ENCODE results near the gene SMIM5. TPM values are rescaled to one million over a fixed set of nuclear protein-coding genes. Genes with fewer than 3 reads are reported as not detected.

The SMIM5 gene
- total RNA-seq, 1 donor from 2014 or later = 0.14 TPM

- H3K27me3 Mint-ChIP-seq = no peaks in the 10 kb centered on the region
- no peaks in the 10 kb centered on the region for H3K4me1 Mint-ChIP-seq
- H3K4me3 Mint-ChIP-seq = no peak overlapping the region
- no peak for DNase-seq
- intact Hi-C loops (cut with micrococcal nuclease) = no loop called here
- no peaks in the 10 kb centered on the region for H3K36me3 Mint-ChIP-seq (ENCODE audit: low read depth)
- H3K27ac Mint-ChIP-seq = no peak overlapping the region
- H3K9me3 Mint-ChIP-seq = no peaks in the 10 kb centered on the region
These were observed 38.5 kb upstream of the SMIM5 start for GRCh38 chr17:75594499-75595283.

GRCh38 chr17:75595284-75595919 is 37.8 kb upstream of the SMIM5 start:
- H3K4me1 Mint-ChIP-seq = no peaks in the 10 kb centered on the region
- no peak overlapping the region for H3K27ac Mint-ChIP-seq
- DNase-seq = no peak
- H3K9me3 Mint-ChIP-seq = no peaks in the 10 kb centered on the region
- H3K4me3 Mint-ChIP-seq = no peak overlapping the region
- no peaks in the 10 kb centered on the region for H3K36me3 Mint-ChIP-seq (ENCODE audit: low read depth)
- intact Hi-C loops (cut with micrococcal nuclease) = no loop called here
- no peaks in the 10 kb centered on the region for H3K27me3 Mint-ChIP-seq

GRCh38 chr17:75595920-75596313 is 37.3 kb upstream of the SMIM5 start:
- no peak overlapping the region for H3K27ac Mint-ChIP-seq
- intact Hi-C loops (cut with micrococcal nuclease) = no loop called here
- H3K4me3 Mint-ChIP-seq = no peak overlapping the region
- no peaks in the 10 kb centered on the region for H3K36me3 Mint-ChIP-seq (ENCODE audit: low read depth)
- no peaks in the 10 kb centered on the region for H3K27me3 Mint-ChIP-seq
- no peaks in the 10 kb centered on the region for H3K9me3 Mint-ChIP-seq
- H3K4me1 Mint-ChIP-seq = no peaks in the 10 kb centered on the region
- DNase-seq = no peak

GRCh38 chr17:75596320-75597087 is 36.7 kb upstream of the SMIM5 start:
- Mint-ChIP-seq H3K27me3 (no peaks in the 10 kb centered on the region), H3K27ac (no peak overlapping the region), H3K36me3 (ENCODE audit: low read depth) (no peaks in the 10 kb centered on the region), H3K9me3 (no peaks in the 10 kb centered on the region), H3K4me3 (no peak overlapping the region), H3K4me1 (no peaks in the 10 kb centered on the region)
- DNase-seq = no peak
- intact Hi-C loops (cut with micrococcal nuclease) = no loop called here

GRCh38 chr17:75601057-75601987 is 31.9 kb upstream of the SMIM5 start:
- Mint-ChIP-seq H3K36me3 (ENCODE audit: low read depth) (no peaks in the 10 kb centered on the region), H3K27ac (no peak overlapping the region), H3K27me3 (no peaks in the 10 kb centered on the region), H3K4me1 (no peaks in the 10 kb centered on the region), H3K9me3 (no peaks in the 10 kb centered on the region), H3K4me3 (no peak overlapping the region)
- peak; percentile 89 for DNase-seq
- intact Hi-C loops (cut with micrococcal nuclease) = no loop called here

GRCh38 chr17:75602644-75603043 is 30.6 kb upstream of the SMIM5 start:
- Mint-ChIP-seq H3K27me3 (no peaks in the 10 kb centered on the region), H3K4me3 (no peak overlapping the region), H3K4me1 (peaks cover 4% of the 10 kb centered on the region), H3K36me3 (ENCODE audit: low read depth) (no peaks in the 10 kb centered on the region), H3K9me3 (no peaks in the 10 kb centered on the region), H3K27ac (no peak overlapping the region)
- no peak for DNase-seq
- intact Hi-C loops (cut with micrococcal nuclease) = no loop called here

GRCh38 chr17:75603123-75603522 is 30.1 kb upstream of the SMIM5 start:
- Mint-ChIP-seq H3K4me3 (no peak overlapping the region), H3K9me3 (no peaks in the 10 kb centered on the region), H3K36me3 (ENCODE audit: low read depth) (no peaks in the 10 kb centered on the region), H3K27ac (no peak overlapping the region), H3K27me3 (no peaks in the 10 kb centered on the region), H3K4me1 (peaks cover 4% of the 10 kb centered on the region)
- DNase-seq = no peak
- intact Hi-C loops (cut with micrococcal nuclease) = no loop called here

- H3K27me3 Mint-ChIP-seq = no peaks in the 10 kb centered on the region
- peaks cover 4% of the 10 kb centered on the region for H3K4me1 Mint-ChIP-seq
- DNase-seq = no peak
- no peaks in the 10 kb centered on the region for H3K36me3 Mint-ChIP-seq (ENCODE audit: low read depth)
- no peaks in the 10 kb centered on the region for H3K9me3 Mint-ChIP-seq
- no peak overlapping the region for H3K4me3 Mint-ChIP-seq
- intact Hi-C loops (cut with micrococcal nuclease) = no loop called here
- H3K27ac Mint-ChIP-seq = no peak overlapping the region
These were observed 29.1 kb upstream of the SMIM5 start for GRCh38 chr17:75604034-75604695.

GRCh38 chr17:75605790-75606189 is 27.4 kb upstream of the SMIM5 start:
- Mint-ChIP-seq H3K9me3 (no peaks in the 10 kb centered on the region), H3K27ac (no peak overlapping the region), H3K36me3 (ENCODE audit: low read depth) (no peaks in the 10 kb centered on the region), H3K4me1 (peaks cover 4% of the 10 kb centered on the region), H3K4me3 (no peak overlapping the region), H3K27me3 (no peaks in the 10 kb centered on the region)
- DNase-seq = no peak
- intact Hi-C loops (cut with micrococcal nuclease) = no loop called here

GRCh38 chr17:75607086-75607485 is 26.1 kb upstream of the SMIM5 start:
- intact Hi-C loops (cut with micrococcal nuclease) = no loop called here
- H3K27me3 Mint-ChIP-seq = no peaks in the 10 kb centered on the region
- H3K4me1 Mint-ChIP-seq = peaks cover 4% of the 10 kb centered on the region
- DNase-seq = no peak
- no peaks in the 10 kb centered on the region for H3K36me3 Mint-ChIP-seq (ENCODE audit: low read depth)
- H3K4me3 Mint-ChIP-seq = no peak overlapping the region
- no peak overlapping the region for H3K27ac Mint-ChIP-seq
- H3K9me3 Mint-ChIP-seq = no peaks in the 10 kb centered on the region

GRCh38 chr17:75610103-75610984 is 22.9 kb upstream of the SMIM5 start:
- no peak for DNase-seq
- Mint-ChIP-seq H3K36me3 (ENCODE audit: low read depth) (no peaks in the 10 kb centered on the region), H3K4me1 (peaks cover 4% of the 10 kb centered on the region), H3K27me3 (no peaks in the 10 kb centered on the region), H3K4me3 (no peak overlapping the region), H3K9me3 (no peaks in the 10 kb centered on the region), H3K27ac (no peak overlapping the region)
- intact Hi-C loops (cut with micrococcal nuclease) = no loop called here

- no peaks in the 10 kb centered on the region for H3K9me3 Mint-ChIP-seq
- H3K4me1 Mint-ChIP-seq = peaks cover 2% of the 10 kb centered on the region
- no peaks in the 10 kb centered on the region for H3K27me3 Mint-ChIP-seq
- no peaks in the 10 kb centered on the region for H3K36me3 Mint-ChIP-seq (ENCODE audit: low read depth)
- intact Hi-C loops (cut with micrococcal nuclease) = no loop called here
- DNase-seq = no peak
- no peak overlapping the region for H3K27ac Mint-ChIP-seq
- no peak overlapping the region for H3K4me3 Mint-ChIP-seq
These were observed 21.3 kb upstream of the SMIM5 start for GRCh38 chr17:75611851-75612429.
